HEK293T (cell line): ENCODE data around the gene AGPAT1.

Experiments
- BHLHE40 ChIP-seq: fragments of 450-650 bp; IDR thresholded peaks from 2 replicates; pipeline ENCODE4 v1.6.1; 2016; ENCODE audit warnings: mild to moderate bottlenecking, moderate library complexity, borderline replicate concordance
- HDGF ChIP-seq: fragments of 450-650 bp; IDR thresholded peaks from 2 replicates; pipeline ENCODE4 v1.6.1; 2017; ENCODE audit warnings: antibody characterized with exemption, borderline replicate concordance
- SUZ12 ChIP-seq: fragments of 450-650 bp; IDR thresholded peaks from 2 replicates; pipeline ENCODE4 v1.6.1; 2016; ENCODE audit warnings: mild to moderate bottlenecking
- ZNF384 ChIP-seq: fragments of 450-650 bp; IDR thresholded peaks from 2 replicates; pipeline ENCODE4 v1.6.1; 2016

DNA sequence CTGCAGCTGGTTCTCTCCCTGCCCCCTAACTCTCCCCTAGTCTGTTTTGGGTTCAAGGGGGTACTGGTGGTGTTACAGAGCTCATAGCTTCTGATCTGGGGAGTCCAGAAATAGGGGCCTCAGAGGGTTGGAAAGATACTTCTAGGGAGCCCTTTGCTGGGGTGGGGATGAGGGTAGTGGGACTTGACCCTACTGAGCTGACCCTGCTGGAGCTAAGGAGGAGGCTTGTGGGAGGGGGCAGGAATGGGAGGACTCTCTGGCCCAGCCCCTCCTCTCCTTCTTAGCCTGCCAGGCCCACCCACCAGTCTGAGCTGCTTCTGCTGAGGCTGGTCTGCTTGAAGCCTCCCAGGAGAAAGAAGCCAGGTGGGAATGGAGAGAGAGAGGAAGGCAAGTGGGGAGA is 11.6 kb downstream of the AGPAT1 start, which contains the start of gene EGFL8:
- no peak for TF ChIP-seq ZNF384
- no peak for TF ChIP-seq HDGF
- no peak for TF ChIP-seq BHLHE40
- TF ChIP-seq SUZ12: no peak
